A549 (cell line): ENCODE results near the gene ZNF77. TPM values are rescaled to one million over a fixed set of nuclear protein-coding genes. Genes with fewer than 3 reads are reported as not detected.

Experiments
- ATAC-seq, 2 experiments: fragments of 200-7000 bp in 1 of 2; fragments of >200 bp in 1 of 2; cut with Nextera tagmentation in 1 of 2; cut with Tn5 transposase in 1 of 2; 3 replicates each; pipeline versions ENCODE4 v1.8.0 to v1.9.1; 2018 to 2020; ENCODE audit warnings: mild to moderate bottlenecking in 1 of 2, moderate library complexity in 1 of 2
- CTCF ChIA-PET: fragments of 300-600 bp; sonication (Branson Sonifier 250); formaldehyde crosslinking; extraction: SDS; loops from one replicate; lab custom pipeline; 2021; ENCODE audit warnings: antibody characterized with exemption, inconsistent platforms; lab: Yijun Ruan, JAX
- POLR2A ChIA-PET: fragments of 350-600 bp; formaldehyde crosslinking; extraction: SDS; loops from one replicate; lab custom pipeline; 2021; ENCODE audit warnings: antibody characterized with exemption, inconsistent platforms; lab: Yijun Ruan, JAX
- DNase-seq, 2 experiments: peaks; one replicate each; pipeline versions ENCODE4 v3.0.0 to v3.0.0-alpha.2; 2011 to 2016; ENCODE audit warnings: low read depth in 1 of 2, low spot score in 1 of 2
- FAIRE-seq: peaks from 2 replicates; lab custom pipeline; 2011; peaks lifted over from hg19 to GRCh38; lab: Jason Lieb, UNC
- H3K27ac ChIP-seq, 2 experiments: fragments of >200 bp; sonication (Bioruptor Twin); formaldehyde crosslinking; 3 replicates each; pipeline ENCODE4 v1.5.1; 2016 to 2017
- H3K4me1 ChIP-seq: fragments of >200 bp; sonication (Bioruptor Twin); formaldehyde crosslinking; 3 replicates; pipeline ENCODE4 v1.6.1; 2016
- H3K4me2 ChIP-seq: fragments of >200 bp; sonication (Bioruptor Twin); formaldehyde crosslinking; 3 replicates; pipeline ENCODE4 v1.6.1; 2016
- H3K4me3 ChIP-seq: fragments of >200 bp; sonication (Bioruptor Twin); formaldehyde crosslinking; 3 replicates; pipeline ENCODE4 v1.5.1; 2016
- H3K9me3 ChIP-seq: fragments of >200 bp; sonication (Bioruptor Twin); formaldehyde crosslinking; 3 replicates; pipeline ENCODE4 v1.6.1; 2016
- BCL3 ChIP-seq: fragments of >200 bp; sonication (Bioruptor Twin); formaldehyde crosslinking; IDR thresholded peaks from 3 replicates; pipeline ENCODE4 v1.6.1; 2016
- CBX2 ChIP-seq: fragments of 200-600 bp; sonication (generic); IDR thresholded peaks from 2 replicates; pipeline ENCODE4 v1.6.1; 2016; ENCODE audit warnings: low read depth, mild to moderate bottlenecking, borderline replicate concordance
- E2F6 ChIP-seq: IDR thresholded peaks from 2 replicates; pipeline ENCODE4 v1.6.1; 2012; ENCODE audit warnings: low read depth, borderline replicate concordance
- EHF ChIP-seq: fragments of 250-450 bp; sonication (Bioruptor Pico); IDR thresholded peaks from 2 replicates; pipeline ENCODE4 v1.5.0; 2020; ENCODE audit warnings: mild to moderate bottlenecking
- ESRRA ChIP-seq: fragments of 150-350 bp; IDR thresholded peaks from 2 replicates; pipeline ENCODE4 v1.6.1; 2014; ENCODE audit warnings: mild to moderate bottlenecking, low read length, borderline replicate concordance
- HES2 ChIP-seq: fragments of >200 bp; sonication (Bioruptor Twin); formaldehyde crosslinking; IDR thresholded peaks from 2 replicates; pipeline ENCODE4 v1.6.1; 2016
- HEYL ChIP-seq: fragments of 250-450 bp; sonication (Bioruptor Pico); IDR thresholded peaks from 2 replicates; pipeline ENCODE4 v1.8.0; 2021; ENCODE audit warnings: mild to moderate bottlenecking, moderate library complexity
- JUN ChIP-seq, 2 experiments: fragments of >200 bp; sonication (Bioruptor Twin); formaldehyde crosslinking; IDR thresholded peaks; 2 replicates in 1 of 2; 3 replicates in 1 of 2; pipeline ENCODE4 v1.6.1; 2016 to 2017
- KDM5A ChIP-seq: fragments of 200-600 bp; sonication (generic); IDR thresholded peaks from 2 replicates; pipeline ENCODE4 v1.6.1; 2016; ENCODE audit warnings: antibody characterized with exemption, mild to moderate bottlenecking
- MAFK ChIP-seq: fragments of 450-650 bp; IDR thresholded peaks from 2 replicates; pipeline ENCODE4 v1.6.1; 2014; ENCODE audit not compliant: partially characterized antibody
- MAZ ChIP-seq: fragments of 150-350 bp; IDR thresholded peaks from 2 replicates; pipeline ENCODE4 v1.6.1; 2014; ENCODE audit warnings: antibody characterized with exemption, low read depth, low read length, borderline replicate concordance
- RAD21 ChIP-seq, 2 experiments: fragments of >200 bp in 1 of 2; sonication (Bioruptor Twin) in 1 of 2; formaldehyde crosslinking in 1 of 2; IDR thresholded peaks in 1 of 2; conservative IDR thresholded peaks in 1 of 2; 2 replicates in 1 of 2; 3 replicates in 1 of 2; pipeline ENCODE4 v1.6.1; 2012 to 2018; ENCODE audit warnings: inconsistent platforms in 1 of 2
- RCOR1 ChIP-seq: fragments of 150-350 bp; IDR thresholded peaks from 2 replicates; pipeline ENCODE4 v1.6.1; 2014; ENCODE audit warnings: antibody characterized with exemption, low read length, low read depth
- RFX5 ChIP-seq: fragments of 450-650 bp; IDR thresholded peaks from 2 replicates; pipeline ENCODE4 v1.7.1; 2014; ENCODE audit warnings: antibody characterized with exemption, mild to moderate bottlenecking, moderate library complexity
- SMC3 ChIP-seq: fragments of >200 bp; sonication (Bioruptor Twin); formaldehyde crosslinking; IDR thresholded peaks from 3 replicates; pipeline ENCODE4 v1.6.1; 2018; ENCODE audit warnings: inconsistent platforms
- SREBF2 ChIP-seq: fragments of 450-650 bp; IDR thresholded peaks from 2 replicates; pipeline ENCODE4 v1.6.1; 2014; ENCODE audit warnings: mild to moderate bottlenecking, moderate library complexity
- ZC3H11A ChIP-seq: fragments of 450-650 bp; IDR thresholded peaks from 2 replicates; pipeline ENCODE4 v1.6.1; 2014; ENCODE audit warnings: antibody characterized with exemption, mild to moderate bottlenecking
- ZNF302 ChIP-seq: fragments of 250-450 bp; sonication (Bioruptor Pico); IDR thresholded peaks from 2 replicates; pipeline ENCODE4 v1.9.0; 2021; ENCODE audit warnings: inconsistent platforms, mild to moderate bottlenecking, moderate library complexity
- WGBS: methylation state at CpG from one replicate; pipeline ENCODE4 v1.1.6; 2017; ENCODE audit errors: missing lambda C conversion rate; 5-methylcytosine and 5-hydroxymethylcytosine counted together
- polyA plus RNA-seq, 4 experiments: library from polyadenylated mRNA; depleted of rRNA in 3 of 4; stranded (reverse); fragments of >200 nt; fragmentation: RNase III in 1 of 4; extraction: RNeasy Plus Mini Kit Qiagen cat#74134 plus additional on column Dnase treatment in 1 of 4; gene quantifications; 2 replicates in 3 of 4; 3 replicates in 1 of 4; pipeline ENCODE4 v1.2.3, GENCODE V29; 2011 to 2017
- TF ChIP-seq, protein P1 (sequence below): fragments of 200-600 bp; sonication (generic); IDR thresholded peaks from 2 replicates; pipeline ENCODE4 v1.6.1; 2016; ENCODE audit warnings: antibody characterized with exemption, mild to moderate bottlenecking, moderate library complexity
- TF ChIP-seq, protein P2 (sequence below): fragments of 250-450 bp; sonication (Bioruptor Pico); IDR thresholded peaks from 2 replicates; pipeline ENCODE4 v1.5.0; 2021; ENCODE audit warnings: mild to moderate bottlenecking, moderate library complexity, borderline replicate concordance

ZNF77 gene
- polyA plus RNA-seq, 2 of the 4 experiments (the other 2 are of a cell fraction) = 1.7 to 3.4 TPM

DNA sequence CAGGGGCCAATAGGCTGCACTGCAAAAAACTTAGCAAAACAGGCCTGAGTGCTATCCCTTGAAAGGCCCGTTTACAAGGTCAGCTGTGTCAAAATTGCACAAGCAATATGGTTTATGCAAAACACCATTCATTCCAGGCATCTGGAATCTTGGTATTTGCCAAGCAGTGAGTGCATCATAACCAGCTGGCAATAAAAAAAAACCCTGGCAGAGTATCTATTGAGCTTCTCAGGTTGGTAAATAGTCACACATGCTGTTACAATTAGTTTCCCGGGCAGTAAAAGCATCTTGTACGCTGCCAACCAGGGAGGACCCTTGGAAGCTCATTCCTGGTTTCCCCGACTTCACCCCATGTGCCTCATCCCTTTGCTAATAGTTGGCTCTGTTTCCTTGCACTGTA, 21.3 kb downstream of the ZNF77 start:
- ChIA-PET POLR2A (no interaction called here), CTCF (interaction anchor here (1.2 to 2.5 kb wide), 2 partner anchors 19 to 36 kb away, joined by 3 to 8 read pairs; no protein-coding TSS in a partner anchor)
- TF ChIP-seq HES2 (no peak), RFX5 (no peak)
- H3K4me2 ChIP-seq = no peak overlapping the region
- no peak for DNase-seq
- no peaks in the 10 kb centered on the region for H3K4me1 ChIP-seq
- no peak overlapping the region for H3K27ac ChIP-seq
- ATAC-seq = no peak
- no peak overlapping the region for H3K4me3 ChIP-seq
- 66% methylated on average over 4 of the region's 4 CpGs for WGBS
- H3K9me3 ChIP-seq = peaks cover 44% of the 10 kb centered on the region
- FAIRE-seq = no peak

- DNase-seq = no peak
- H3K27ac ChIP-seq = no peak overlapping the region
- ATAC-seq = no peak
- no peak for FAIRE-seq
- H3K9me3 ChIP-seq = peaks cover 49% of the 10 kb centered on the region
- H3K4me3 ChIP-seq = no peak overlapping the region
- CTCF ChIA-PET = interaction anchor here (1.2 to 2.5 kb wide), 2 partner anchors 18 to 36 kb away, joined by 3 to 8 read pairs; no protein-coding TSS in a partner anchor
- POLR2A ChIA-PET = no interaction called here
- 63% methylated on average over 5 of the region's 5 CpGs for WGBS
- TF ChIP-seq CBX2 = no peak
- TF ChIP-seq SMC3 = no peak
- TF ChIP-seq MAFK = no peak
- TF ChIP-seq ESRRA = no peak
- TF ChIP-seq E2F6 = no peak
- no peak for TF ChIP-seq SREBF2
- no peak for TF ChIP-seq ZC3H11A
- no peak for TF ChIP-seq RCOR1
- no peak for TF ChIP-seq BCL3
- TF ChIP-seq KDM5A = no peak
- no peak for TF ChIP-seq JUN (IDR thresholded peaks at IDR 0.05)
- no peak for TF ChIP-seq HEYL (CRISPR knock-in tag)
- no peak for TF ChIP-seq ZNF302 (CRISPR knock-in tag)
- TF ChIP-seq, protein P1, sequence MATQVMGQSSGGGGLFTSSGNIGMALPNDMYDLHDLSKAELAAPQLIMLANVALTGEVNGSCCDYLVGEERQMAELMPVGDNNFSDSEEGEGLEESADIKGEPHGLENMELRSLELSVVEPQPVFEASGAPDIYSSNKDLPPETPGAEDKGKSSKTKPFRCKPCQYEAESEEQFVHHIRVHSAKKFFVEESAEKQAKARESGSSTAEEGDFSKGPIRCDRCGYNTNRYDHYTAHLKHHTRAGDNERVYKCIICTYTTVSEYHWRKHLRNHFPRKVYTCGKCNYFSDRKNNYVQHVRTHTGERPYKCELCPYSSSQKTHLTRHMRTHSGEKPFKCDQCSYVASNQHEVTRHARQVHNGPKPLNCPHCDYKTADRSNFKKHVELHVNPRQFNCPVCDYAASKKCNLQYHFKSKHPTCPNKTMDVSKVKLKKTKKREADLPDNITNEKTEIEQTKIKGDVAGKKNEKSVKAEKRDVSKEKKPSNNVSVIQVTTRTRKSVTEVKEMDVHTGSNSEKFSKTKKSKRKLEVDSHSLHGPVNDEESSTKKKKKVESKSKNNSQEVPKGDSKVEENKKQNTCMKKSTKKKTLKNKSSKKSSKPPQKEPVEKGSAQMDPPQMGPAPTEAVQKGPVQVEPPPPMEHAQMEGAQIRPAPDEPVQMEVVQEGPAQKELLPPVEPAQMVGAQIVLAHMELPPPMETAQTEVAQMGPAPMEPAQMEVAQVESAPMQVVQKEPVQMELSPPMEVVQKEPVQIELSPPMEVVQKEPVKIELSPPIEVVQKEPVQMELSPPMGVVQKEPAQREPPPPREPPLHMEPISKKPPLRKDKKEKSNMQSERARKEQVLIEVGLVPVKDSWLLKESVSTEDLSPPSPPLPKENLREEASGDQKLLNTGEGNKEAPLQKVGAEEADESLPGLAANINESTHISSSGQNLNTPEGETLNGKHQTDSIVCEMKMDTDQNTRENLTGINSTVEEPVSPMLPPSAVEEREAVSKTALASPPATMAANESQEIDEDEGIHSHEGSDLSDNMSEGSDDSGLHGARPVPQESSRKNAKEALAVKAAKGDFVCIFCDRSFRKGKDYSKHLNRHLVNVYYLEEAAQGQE = no peak
- TF ChIP-seq RAD21 (conservative IDR thresholded peaks at IDR 0.05 in 1 of 2, IDR thresholded peaks at IDR 0.05 in 1 of 2) = no peak
- TF ChIP-seq RFX5 = no peak
- TF ChIP-seq, protein P2, sequence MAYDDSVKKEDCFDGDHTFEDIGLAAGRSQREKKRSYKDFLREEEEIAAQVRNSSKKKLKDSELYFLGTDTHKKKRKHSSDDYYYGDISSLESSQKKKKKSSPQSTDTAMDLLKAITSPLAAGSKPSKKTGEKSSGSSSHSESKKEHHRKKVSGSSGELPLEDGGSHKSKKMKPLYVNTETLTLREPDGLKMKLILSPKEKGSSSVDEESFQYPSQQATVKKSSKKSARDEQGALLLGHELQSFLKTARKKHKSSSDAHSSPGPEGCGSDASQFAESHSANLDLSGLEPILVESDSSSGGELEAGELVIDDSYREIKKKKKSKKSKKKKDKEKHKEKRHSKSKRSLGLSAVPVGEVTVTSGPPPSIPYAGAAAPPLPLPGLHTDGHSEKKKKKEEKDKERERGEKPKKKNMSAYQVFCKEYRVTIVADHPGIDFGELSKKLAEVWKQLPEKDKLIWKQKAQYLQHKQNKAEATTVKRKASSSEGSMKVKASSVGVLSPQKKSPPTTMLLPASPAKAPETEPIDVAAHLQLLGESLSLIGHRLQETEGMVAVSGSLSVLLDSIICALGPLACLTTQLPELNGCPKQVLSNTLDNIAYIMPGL (CRISPR knock-in tag) = no peak
- TF ChIP-seq MAZ = no peak
- TF ChIP-seq EHF (CRISPR knock-in tag) = no peak
- TF ChIP-seq, all 56 proteins: peak for 0
- no peak overlapping the region for H3K4me2 ChIP-seq
- H3K4me1 ChIP-seq = no peaks in the 10 kb centered on the region
Observed at GRCh38 chr19:2922987-2923386, 21.8 kb downstream of the ZNF77 start.
